Activated CD4-positive, alpha-beta T cell treated with anti-CD3 and anti-CD28 coated beads for 24 hours (primary cell): Measurements from ENCODE around the gene AMY2B.
"Not testable (repeated sequence)": the region's sequence is repeated elsewhere in the genome, so short reads cannot be mapped to it uniquely, and the experiment has no call there.

Experiments
- DNase-seq, 2 donors: peaks; one replicate each; pipeline ENCODE4 v3.0.0-alpha.2; 2020; ENCODE audit warnings: low read depth in 2 of 2

AMY2B gene

GRCh38 chr1:103571289-103571688 lies at the start of gene AMY2B:
AMY2B (plus strand) TSS chr1:103571589; CDS start chr1:103571603, 14 bp downstream.
- DNase-seq, result not testable (repeated sequence)

DNA sequence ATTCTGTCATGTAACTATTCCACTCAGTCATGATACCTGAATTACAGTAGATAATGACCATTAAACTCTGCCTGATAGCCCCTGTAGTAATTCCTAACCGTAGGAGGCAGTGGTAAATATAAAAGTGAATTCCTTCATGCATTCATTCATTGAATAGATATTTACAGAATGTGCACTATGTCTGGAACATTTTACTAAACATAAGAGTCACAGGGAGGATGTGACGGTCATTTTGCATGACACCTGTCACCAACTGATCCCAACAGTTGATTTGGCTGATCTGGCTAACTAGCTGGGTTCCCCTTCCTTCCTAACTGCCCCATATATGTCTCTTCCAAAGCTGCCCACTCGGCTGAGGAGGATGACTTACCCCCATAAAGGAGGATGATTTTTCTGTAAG lies 48.0 kb upstream of the AMY2B start:
- no peak for DNase-seq

GRCh38 chr1:103525114-103525606 lies 46.2 kb upstream of the AMY2B start:
- DNase-seq, result no peak

GRCh38 chr1:103525607-103526507 lies 45.5 kb upstream of the AMY2B start, which contains the start of gene RNPC3:
RNPC3 (plus strand) TSS chr1:103525699; CDS start chr1:103526071, 372 bp downstream.
- peak; percentile 69 to 81 for DNase-seq

GRCh38 chr1:103527331-103527730 lies 44.1 kb upstream of the AMY2B start:
- DNase-seq, result no peak

DNA sequence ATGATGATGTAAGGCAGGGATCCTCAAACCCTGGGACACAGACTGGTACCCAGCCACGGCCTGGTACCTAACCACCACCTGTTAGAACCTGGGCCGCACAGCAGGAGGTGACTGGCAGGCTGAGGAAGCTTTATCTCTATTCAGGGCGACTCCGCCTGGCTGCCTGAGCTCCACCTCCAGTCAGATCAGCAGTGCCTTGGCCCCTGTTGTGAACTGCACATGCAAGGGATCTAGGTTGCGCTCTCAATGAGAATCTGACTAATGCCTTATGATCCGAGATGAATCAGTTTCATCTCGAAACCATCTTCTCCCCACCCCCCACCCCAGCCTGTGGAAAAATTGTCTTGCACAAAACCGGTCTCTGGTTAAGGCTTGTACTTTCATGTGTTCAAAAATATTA lies 41.6 kb upstream of the AMY2B start:
- peak; percentile 43 to 51 for DNase-seq

- DNase-seq, result no peak
Observed at GRCh38 chr1:103538226-103538625, 33.2 kb upstream of the AMY2B start.

DNA sequence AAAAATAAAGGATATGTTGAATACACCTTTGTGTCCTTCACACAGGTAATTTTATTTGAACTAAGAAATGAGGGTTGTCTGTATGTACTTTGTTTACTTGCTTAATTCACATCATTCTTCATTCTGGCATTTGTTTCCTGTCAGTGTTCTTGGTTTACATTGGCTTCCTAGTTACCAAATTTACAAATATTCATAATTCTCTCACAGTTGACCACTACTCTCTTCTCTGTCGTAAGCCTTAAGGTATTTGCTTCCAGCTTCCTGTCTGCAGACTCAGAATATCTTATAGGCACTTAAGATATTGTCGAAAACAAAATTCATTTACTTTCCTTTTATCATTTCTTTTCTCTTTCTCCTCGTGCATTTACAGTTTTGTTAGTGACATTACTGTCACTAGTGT lies 30.0 kb upstream of the AMY2B start:
- no peak for DNase-seq

- no peak for DNase-seq
Observed at GRCh38 chr1:103546496-103546895, 24.9 kb upstream of the AMY2B start.

DNA sequence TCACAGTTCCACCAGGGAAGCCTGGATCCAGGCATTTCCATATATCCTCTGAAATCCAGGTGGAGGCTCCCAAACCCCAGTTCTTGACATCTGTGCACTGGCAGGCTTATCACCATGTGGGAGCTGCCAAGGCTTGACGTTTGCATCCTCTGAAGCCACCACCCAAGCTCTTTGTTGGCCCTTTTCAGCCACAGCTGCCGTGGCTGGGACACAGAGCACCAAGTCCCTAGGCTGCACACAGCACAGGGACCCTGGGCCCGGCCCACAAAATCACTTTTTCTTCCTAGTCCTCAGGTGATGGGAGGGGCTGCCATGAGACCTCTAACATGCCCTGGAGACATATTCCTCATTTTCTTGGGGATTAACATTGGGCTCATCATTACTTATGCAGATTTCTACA lies 23.5 kb upstream of the AMY2B start:
- DNase-seq, result no peak

GRCh38 chr1:103560427-103560826 lies 11.0 kb upstream of the AMY2B start:
- no peak for DNase-seq

- DNase-seq, result not testable (repeated sequence)
Observed at GRCh38 chr1:103561124-103561523, 10.3 kb upstream of the AMY2B start.

GRCh38 chr1:103561643-103562395 lies 9.6 kb upstream of the AMY2B start:
- no peak for DNase-seq

DNA sequence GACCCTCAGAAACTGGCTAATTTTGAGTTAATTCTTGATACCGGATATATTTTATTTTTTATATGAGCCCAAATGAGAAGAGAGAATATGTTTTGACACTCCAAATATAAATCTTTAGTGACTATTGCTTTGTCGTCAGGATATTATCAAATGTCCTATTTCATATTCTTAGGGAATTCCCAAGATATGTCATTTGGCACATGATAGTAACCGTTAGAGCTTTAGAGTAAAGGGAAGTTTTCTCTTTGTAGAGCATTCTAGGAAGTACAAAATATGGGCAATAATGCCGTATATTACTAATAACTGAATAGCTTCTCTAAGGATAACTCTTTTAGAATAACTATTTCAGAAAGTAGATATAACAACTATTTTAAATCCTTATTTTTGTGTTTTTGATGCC lies 8.3 kb upstream of the AMY2B start:
- no peak for DNase-seq

DNA sequence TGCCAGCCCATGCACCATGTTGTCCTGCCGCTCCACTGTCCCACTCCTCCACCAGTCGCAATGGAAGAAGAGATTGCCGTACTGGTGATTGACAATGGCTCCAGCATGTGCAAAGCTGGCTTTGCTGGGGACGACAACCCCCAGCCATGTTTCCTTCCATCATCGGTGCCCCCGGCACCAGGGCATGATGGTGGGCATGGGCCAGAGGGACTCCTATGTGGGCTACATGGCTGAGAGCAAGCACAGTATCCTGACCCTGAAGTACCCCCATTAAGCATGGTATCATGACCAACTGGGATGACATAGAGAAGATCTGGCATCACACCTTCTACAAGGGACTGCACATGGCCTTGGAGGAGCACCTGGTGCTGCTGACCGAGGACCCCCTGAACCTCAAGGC lies 1.9 kb upstream of the AMY2B start:
- DNase-seq, result no peak

DNA sequence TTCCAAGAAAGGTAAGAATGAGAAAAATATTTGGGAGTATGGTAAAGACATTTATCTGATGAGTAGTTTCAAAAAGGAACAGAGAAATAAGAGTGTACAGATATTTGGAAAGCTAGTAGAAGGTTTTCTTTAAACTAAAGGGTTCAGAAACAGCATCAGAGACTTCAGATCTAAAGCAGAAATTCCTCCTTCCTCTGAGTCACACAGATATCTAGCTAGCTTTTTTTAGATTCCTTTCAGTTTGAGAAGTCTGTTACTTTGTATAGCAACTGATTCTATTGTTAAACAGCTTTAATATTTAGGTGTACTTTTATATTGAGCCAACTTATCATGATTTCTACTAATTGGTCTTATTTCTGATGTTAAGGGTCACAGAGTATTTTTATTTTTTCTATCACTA lies 4.7 kb downstream of the AMY2B start:
- DNase-seq, result no peak

- not testable (repeated sequence) for DNase-seq
Observed at GRCh38 chr1:103576784-103577183, 5.4 kb downstream of the AMY2B start.

- no peak for DNase-seq
Observed at GRCh38 chr1:103582464-103582863, 11.1 kb downstream of the AMY2B start.

GRCh38 chr1:103583887-103584286 lies 12.5 kb downstream of the AMY2B start:
- no peak for DNase-seq

DNA sequence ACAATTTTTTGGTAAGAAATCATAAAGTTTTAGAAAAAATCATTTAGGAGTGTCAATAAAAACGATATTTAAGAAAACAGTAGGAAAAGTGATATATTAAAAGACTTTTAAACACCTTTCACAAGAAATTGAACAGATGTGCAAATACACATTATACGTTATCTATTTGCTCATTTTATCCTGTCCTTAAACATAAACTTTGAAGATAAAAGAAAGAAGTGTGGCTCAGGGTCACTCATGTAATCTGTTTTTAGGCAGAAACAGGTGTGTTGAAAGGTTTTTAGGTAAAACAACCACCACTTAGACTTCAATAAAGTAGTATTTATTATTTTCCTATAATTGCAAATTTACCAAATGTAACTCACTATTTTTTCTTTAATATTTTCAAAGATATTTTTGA lies 13.1 kb downstream of the AMY2B start:
- no peak for DNase-seq

DNA sequence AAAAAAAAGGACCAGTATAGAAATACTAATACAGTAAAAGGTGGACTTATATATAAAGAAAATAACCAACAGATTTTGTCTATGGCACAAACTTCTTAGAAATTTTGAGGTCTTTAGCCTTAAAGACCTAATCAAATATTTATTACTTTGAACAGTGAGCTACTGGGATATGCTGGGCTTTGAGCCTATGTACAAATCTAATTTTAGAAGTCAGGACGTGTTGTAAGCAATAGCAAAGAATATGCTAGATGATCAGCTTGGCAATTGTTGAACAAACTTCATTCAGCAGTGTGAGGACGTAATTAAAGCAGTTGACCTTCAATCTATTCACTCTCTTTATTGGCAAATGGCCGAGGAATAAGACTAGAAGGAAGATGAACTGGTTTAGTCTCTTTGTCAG lies 31.4 kb downstream of the AMY2B start:
- not testable (repeated sequence) for DNase-seq

GRCh38 chr1:103616362-103616761 lies 45.0 kb downstream of the AMY2B start:
- DNase-seq, result no peak
